Measurements from ENCODE around the gene PLCD3.
A peak's percentile ranks its signal among the peaks of the same experiment; 100 is the strongest.

The PLCD3 gene

DNA sequence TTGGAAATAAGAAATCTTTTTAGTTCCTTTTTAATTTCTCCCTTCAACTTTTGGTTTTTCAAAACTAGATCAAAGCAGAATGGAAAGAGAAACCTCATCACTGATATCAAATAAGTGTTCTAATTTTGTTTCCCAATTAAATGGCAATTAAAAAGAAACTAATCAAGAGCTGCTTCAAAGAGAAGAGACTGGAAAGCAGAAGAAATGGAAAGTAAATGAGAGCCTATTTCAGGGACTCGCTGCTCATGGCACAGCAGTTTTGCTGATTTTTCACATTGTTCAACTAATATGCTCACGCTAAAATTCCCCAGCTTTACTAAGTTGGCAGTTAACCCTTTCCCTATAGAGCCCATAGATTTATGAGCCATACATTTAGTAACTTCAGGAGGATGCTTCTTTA, 64.7 kb downstream of the PLCD3 start:
- Mint-ChIP-seq H3K27me3 (no peaks in the 10 kb centered on the region), H3K4me3 (no peak overlapping the region), H3K36me3 (peaks cover 5% of the 10 kb centered on the region), H3K4me1 (ENCODE audit: low read depth) (peaks cover 46% of the 10 kb centered on the region), H3K9me3 (ENCODE audit: low read depth) (no peaks in the 10 kb centered on the region), H3K27ac (peak overlapping the region; percentile 34)

DNA sequence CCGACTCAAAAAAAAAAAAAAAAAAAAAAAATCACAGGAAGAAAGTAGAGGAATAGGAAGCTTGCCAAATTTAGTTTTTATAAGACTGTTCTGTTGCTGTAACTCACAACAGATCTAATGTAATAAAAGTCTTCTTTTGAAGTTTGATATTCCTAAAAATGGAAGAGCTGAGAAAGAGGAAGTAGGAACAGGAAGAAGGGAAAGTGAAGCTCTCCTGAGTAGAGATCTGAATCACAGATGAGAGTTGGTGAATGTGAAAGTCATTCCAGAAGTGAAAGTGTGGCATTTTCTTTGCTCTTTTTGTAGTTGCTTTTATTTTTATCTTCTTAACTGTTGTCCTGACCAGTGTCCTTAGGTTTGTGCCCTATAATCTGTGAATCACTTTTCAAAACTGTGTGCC, 69.1 kb downstream of the PLCD3 start:
- peak overlapping the region; percentile 61 for H3K27ac Mint-ChIP-seq
- H3K9me3 Mint-ChIP-seq (ENCODE audit: low read depth): no peaks in the 10 kb centered on the region
- peak overlapping the region; percentile 96 for H3K4me3 Mint-ChIP-seq
- H3K36me3 Mint-ChIP-seq: peaks cover 5% of the 10 kb centered on the region
- H3K4me1 Mint-ChIP-seq (ENCODE audit: low read depth): peaks cover 57% of the 10 kb centered on the region
- no peaks in the 10 kb centered on the region for H3K27me3 Mint-ChIP-seq

DNA sequence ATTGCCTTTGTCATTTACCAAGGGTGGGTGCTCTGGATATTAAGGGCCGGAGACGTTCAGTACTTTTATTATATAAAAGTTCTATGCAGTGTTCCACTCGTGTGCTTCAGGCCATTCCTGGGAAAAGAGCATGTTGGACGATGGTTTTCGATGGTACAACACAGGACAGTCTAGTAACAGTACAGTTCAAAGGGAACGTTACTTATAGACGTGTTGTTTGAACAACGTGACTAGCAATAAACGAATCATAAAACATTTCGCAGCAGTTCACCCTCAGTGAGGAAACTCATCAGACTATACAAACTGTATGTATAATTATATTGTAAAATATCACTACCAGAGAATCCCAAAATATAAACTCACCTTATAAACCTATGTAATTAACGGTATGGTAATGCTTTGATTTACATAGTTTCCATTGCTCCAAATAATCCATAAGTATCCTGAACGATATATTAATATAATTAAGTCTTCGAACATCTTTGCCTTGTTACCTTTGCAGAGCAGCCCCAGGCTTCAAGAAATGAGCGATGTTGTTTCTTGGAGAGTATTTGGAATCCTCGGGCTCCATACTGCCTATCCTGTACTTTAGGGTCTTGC, 70.6 kb downstream of the PLCD3 start:
- H3K9me3 Mint-ChIP-seq (ENCODE audit: low read depth): no peaks in the 10 kb centered on the region
- H3K4me1 Mint-ChIP-seq (ENCODE audit: low read depth): peaks cover 45% of the 10 kb centered on the region
- peak overlapping the region; percentile 96 for H3K4me3 Mint-ChIP-seq
- no peaks in the 10 kb centered on the region for H3K36me3 Mint-ChIP-seq
- H3K27me3 Mint-ChIP-seq: no peaks in the 10 kb centered on the region
- peak overlapping the region; percentile 100 for H3K27ac Mint-ChIP-seq

- peak within 1 kb of the TSS; percentile 100 for H3K27ac Mint-ChIP-seq
- no peaks in the 10 kb centered on the region for H3K27me3 Mint-ChIP-seq
- H3K9me3 Mint-ChIP-seq (ENCODE audit: low read depth): no peaks in the 10 kb centered on the region
- H3K36me3 Mint-ChIP-seq: no peaks in the 10 kb centered on the region
- peak within 1 kb of the TSS; percentile 96 for H3K4me3 Mint-ChIP-seq
- peaks cover 45% of the 10 kb centered on the region for H3K4me1 Mint-ChIP-seq (ENCODE audit: low read depth)
Measured at GRCh38 chr17:45060797-45061605, 71.3 kb downstream of the PLCD3 start, which contains the start of gene NMT1. NMT1 (plus strand) TSS chr17:45061317; CDS start chr17:45061330, 13 bp downstream.

- Mint-ChIP-seq H3K27me3 (no peaks in the 10 kb centered on the region), H3K4me1 (ENCODE audit: low read depth) (peaks cover 49% of the 10 kb centered on the region), H3K36me3 (no peaks in the 10 kb centered on the region), H3K4me3 (peak overlapping the region; percentile 96), H3K27ac (peak overlapping the region; percentile 100), H3K9me3 (ENCODE audit: low read depth) (no peaks in the 10 kb centered on the region)
Measured at GRCh38 chr17:45060382-45060796, 71.9 kb downstream of the PLCD3 start.
